Measurements from ENCODE around the gene NPFF.

The NPFF gene

GRCh38 chr12:53472056-53472582 is 35.2 kb downstream of the NPFF start:
- no peak for DNase-seq

GRCh38 chr12:53468282-53468681 is 39.0 kb downstream of the NPFF start:
- no peak for DNase-seq

GRCh38 chr12:53467880-53468279 is 39.4 kb downstream of the NPFF start:
- no peak for DNase-seq

GRCh38 chr12:53467082-53467481 is 40.2 kb downstream of the NPFF start:
- DNase-seq = no peak

GRCh38 chr12:53466640-53467039 is 40.6 kb downstream of the NPFF start:
- DNase-seq = no peak

GRCh38 chr12:53465679-53466078 is 41.6 kb downstream of the NPFF start:
- no peak for DNase-seq

- DNase-seq = no peak
Measured at GRCh38 chr12:53464685-53465418, 42.4 kb downstream of the NPFF start.

GRCh38 chr12:53463802-53464560 is 43.3 kb downstream of the NPFF start:
- DNase-seq = no peak

- DNase-seq = no peak
Measured at GRCh38 chr12:53462935-53463334, 44.3 kb downstream of the NPFF start.

- DNase-seq = no peak
Measured at GRCh38 chr12:53461591-53461990, 45.7 kb downstream of the NPFF start.

- no peak for DNase-seq
Measured at GRCh38 chr12:53461059-53461458, 46.2 kb downstream of the NPFF start.

- DNase-seq = no peak
Measured at GRCh38 chr12:53459097-53459496, 48.2 kb downstream of the NPFF start.

Measured in right forelimb (tissue), 1 donor.